ENCODE results near the gene KIF14.
"Not testable (repeated sequence)": the region's sequence is repeated elsewhere in the genome, so short reads cannot be mapped to it uniquely, and the experiment has no call there.

KIF14 gene

DNA sequence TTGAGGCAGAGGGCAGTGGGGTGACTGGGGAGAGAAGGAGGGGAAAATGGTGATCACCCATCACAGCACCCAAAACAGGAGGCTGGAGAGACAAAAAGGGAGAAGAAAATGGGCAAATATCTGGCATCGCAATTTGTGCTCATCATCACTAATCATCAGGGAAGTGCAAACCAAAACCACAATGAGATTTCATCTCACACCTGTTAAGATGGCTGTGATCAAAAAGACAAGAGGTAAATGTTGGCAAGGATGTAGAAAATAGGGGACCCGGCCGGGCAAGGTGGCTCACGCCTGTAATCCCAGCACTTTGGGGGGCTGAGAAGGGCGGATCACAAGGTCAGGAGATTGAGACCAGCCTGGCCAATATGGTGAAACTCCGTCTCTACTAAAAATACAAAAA, 74.0 kb downstream of the KIF14 start:
- DNase-seq (ENCODE audit: low read depth): no peak

GRCh38 chr1:200542162-200542561, 78.4 kb downstream of the KIF14 start:
- no peak for DNase-seq (ENCODE audit: low read depth)

DNA sequence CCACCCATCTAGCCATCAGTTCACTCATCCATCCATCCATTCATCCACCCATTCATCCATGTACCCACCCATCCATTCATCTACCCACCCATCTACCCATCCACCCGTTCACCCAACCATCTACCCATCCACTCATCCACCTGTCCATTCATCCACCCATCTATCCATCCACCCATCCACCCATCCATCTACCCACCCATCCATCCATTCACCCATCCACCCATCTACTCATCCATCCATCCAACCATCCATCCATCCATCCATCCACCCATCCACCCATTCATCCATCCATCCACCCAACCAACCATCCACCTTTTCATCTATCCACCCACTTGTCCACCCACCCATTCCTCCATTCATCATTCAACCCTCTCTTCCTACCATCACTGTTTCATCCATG, 80.3 kb downstream of the KIF14 start:
- DNase-seq (ENCODE audit: low read depth): no peak

DNA sequence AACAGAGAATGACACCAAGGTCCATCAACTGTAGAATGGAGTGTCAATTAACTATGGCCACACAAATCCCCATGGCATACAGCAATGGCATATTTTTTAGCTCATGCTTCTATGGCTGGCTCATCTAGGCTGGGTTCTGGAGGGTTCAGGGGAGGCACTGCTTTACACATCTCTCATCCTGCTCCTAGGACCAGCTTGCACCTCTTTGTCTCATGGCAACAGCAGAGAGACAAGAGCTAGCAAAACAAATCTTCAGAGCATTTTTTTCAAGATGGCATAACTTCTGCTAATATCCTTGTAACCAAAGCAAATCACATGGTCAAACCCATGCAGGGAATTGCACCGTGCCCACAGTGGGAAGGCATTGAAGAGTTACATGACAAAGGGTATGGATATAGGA, 82.4 kb downstream of the KIF14 start:
- DNase-seq (ENCODE audit: low read depth): no peak

DNA sequence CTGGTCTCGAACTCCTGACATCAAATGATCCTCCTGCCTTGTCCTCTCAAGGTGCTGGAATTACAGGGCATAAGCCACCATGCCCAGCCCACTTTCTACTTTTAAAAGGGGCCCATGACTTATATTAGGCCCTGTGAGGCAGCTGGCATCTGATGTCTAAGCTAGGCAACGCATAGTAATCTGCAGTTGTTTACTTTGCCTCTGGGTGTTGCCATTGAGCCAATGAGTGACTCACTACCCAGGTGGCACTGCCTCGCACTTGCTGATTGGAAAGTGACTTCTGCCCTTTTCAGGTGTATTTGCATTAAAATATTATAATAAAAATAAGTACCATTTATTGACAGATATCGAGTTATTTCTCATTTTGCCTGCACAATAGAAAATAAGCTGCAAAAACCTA, 84.9 kb downstream of the KIF14 start:
- DNase-seq (ENCODE audit: low read depth): no peak

DNA sequence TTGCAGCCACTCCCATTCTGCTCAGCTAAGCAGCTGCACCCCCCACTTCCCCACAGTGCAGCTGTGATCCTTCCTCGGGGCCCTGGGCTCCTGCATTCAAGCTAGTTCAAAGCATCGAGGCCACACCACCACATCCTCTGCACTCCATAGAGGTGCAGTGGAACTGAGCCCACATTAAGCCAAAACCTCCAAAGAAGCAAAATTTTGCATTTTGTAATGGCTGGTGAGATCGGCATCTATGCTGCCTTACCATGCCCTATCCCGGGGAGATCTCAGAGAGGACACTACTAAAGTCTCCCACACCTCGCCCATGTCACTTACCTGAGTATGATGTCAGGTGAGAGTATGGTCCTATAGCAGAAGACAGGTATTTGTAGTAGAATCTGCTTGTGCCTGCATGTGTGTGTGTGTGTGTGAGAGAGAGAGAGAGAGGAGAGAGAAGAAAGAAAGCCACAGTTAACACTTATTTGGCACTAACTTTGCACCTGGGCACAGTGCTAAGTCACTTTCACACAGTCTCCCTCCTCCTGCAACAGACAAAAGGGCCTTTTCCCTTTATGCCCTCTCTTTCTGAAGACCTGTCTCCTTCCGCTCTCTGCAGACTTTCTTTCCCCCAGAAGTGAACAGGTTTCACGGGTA, 89.8 kb downstream of the KIF14 start:
- no peak for DNase-seq (ENCODE audit: low read depth)

DNA sequence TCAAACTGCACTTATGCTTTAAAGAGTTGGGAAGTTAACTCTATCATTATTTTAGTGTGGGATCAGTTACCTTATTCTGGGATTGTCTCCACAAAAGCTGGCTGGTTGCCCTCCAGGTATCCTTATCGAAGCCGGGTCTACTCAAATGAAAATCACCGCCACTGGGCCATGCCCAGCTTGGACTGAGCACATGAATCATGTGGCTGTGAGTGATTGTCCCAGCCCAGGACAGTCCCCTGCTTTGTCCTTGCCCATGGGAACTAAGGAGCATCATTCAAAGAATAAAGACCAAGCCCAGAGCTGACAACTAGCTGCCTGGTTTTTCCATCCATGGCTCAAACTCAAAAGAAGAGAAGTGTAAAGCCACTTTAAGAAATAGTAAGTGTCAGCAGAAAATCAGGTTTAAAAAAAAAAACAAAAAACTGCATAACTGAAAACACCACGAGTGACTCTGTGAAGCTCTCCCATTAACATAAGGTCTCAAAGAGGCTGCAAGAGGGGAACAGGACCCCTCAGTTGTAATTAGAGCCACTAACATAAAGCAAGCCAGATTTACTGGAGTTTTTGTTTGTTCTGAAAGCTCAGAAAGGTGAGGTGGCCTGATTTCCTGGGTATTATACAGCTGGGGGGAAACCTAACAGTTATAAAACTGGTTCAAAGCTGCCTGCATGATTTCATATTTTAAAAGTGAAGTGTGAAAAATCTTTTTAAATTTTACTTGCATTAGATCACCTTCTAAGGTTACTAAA, 91.5 kb downstream of the KIF14 start:
- DNase-seq (ENCODE audit: low read depth): no peak

DNA sequence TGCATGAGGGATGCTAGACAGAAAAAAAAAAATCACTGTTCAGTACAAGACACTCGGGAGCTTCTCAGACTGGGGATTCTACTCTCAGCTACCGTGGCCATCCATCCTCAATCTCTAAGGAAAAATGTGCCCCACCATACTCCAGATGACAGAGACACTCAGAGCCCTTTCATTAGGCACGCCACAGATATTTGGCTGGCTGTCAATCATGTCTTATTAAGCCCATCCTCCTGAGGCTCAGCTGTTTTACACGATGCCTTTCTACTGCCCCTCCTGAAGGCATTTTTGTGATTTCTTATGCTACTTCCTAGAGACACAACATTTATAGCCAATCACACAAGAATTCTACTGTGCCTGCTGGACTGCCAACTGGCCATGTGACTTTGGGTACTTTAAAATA, 92.9 kb downstream of the KIF14 start:
- no peak for DNase-seq (ENCODE audit: low read depth)

DNA sequence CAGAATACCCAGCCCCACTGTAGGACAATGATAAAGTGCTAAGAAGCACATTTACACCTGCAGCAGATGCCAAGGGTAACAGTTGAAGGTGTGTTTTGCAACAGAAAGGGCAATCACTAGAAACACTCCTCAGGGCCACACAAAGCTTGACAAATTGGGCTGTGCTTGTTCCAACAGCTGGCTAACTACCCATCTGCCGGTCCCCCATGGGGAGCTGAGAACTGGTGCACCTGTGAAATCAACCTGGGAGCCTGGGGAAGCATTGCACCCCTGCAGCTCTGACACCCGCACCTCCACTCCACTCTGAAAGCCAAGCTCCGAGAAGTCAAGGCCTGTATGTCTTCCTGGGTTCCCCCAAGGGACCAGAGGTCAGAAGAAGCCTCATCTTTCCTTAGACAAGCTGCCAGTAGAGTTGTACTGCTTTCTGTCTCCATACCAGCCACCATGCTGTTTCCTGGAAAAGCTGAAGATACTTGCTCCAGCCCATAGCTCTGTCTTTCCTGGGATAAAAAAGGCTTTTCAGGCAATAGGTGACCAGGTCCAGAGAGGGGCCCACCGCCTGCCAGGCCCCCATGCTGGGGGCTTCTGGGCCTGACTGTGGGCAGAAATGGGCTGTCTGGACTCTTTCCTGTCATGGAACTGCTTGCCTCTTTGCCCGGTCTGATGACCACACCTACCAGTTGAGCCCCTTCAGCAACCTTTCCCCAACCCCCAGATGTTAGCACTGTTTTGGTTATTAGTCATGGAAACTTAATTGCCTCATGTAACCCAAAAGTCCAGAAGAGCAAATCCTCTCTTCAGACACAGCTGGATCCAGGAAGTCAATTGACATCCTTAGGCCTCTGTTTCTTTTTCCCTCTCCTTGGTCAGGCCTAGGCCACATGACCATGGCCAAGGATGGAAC, 93.6 kb downstream of the KIF14 start:
- DNase-seq (ENCODE audit: low read depth): no peak

GRCh38 chr1:200525090-200525987, 95.2 kb downstream of the KIF14 start:
- DNase-seq (ENCODE audit: low read depth): no peak

DNA sequence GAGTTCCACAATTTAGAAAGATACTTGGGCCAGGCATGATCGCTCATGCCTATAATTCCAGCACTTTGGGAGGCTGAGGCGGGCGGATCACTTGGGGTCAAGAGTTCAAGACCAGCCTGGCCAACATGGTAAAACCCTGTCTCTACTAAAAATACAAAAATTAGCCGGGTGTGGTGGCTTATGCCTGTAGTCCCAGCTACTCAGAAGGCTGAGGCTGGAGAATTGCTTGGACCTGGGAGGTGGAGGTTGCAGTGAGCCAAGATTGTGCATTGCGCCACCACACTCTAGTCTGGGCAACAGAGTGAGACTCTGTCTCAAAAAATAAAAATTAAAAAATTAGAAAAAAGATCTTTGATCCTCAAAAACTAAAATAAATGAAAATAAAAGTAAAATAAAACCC, 96.0 kb downstream of the KIF14 start:
- DNase-seq (ENCODE audit: low read depth): not testable (repeated sequence)

GRCh38 chr1:200524092-200524491, 96.5 kb downstream of the KIF14 start:
- no peak for DNase-seq (ENCODE audit: low read depth)

GRCh38 chr1:200520735-200521134, 99.8 kb downstream of the KIF14 start:
- no peak for DNase-seq (ENCODE audit: low read depth)

DNA sequence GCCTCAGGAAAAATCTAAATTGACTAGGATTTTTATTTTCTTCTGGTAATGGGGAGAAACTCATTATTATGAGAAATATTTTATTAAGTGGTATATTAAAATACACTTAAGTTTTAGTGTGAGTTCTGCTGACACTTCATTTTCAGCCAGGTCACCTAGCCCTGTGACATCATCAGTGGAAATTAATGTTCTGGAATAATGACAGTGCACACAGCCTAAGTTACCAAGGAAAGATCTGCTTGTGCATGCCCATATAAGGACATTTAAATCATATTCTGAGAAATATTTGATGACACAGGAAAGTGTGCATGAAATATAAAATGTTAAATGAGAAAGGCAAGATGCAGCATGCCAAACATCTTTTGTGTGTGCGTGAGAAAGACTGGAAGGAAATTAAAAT, 102.0 kb downstream of the KIF14 start:
- DNase-seq (ENCODE audit: low read depth): no peak

GRCh38 chr1:200512191-200512590, 108.4 kb downstream of the KIF14 start:
- DNase-seq (ENCODE audit: low read depth): peak; percentile 37

DNA sequence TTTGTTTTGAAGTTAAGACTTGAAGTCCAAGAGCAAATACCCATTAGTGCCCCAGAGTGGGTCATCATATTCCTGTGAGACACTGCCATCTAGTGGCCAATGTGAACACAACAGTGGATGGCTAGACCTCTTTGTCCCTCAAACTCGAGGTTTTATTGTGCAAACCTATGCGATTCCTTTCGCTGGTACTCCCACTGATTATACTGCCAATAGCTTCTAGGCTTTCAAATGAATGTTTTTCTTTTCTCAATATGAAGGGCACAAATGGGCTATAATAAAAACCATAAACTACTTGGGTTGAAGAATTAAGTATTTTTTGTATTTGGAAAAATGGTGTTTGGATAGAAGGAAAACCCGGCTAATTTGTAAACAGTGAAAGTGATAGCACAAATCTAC, 110.3 kb downstream of the KIF14 start:
- peak; percentile 55 for DNase-seq (ENCODE audit: low read depth)

DNA sequence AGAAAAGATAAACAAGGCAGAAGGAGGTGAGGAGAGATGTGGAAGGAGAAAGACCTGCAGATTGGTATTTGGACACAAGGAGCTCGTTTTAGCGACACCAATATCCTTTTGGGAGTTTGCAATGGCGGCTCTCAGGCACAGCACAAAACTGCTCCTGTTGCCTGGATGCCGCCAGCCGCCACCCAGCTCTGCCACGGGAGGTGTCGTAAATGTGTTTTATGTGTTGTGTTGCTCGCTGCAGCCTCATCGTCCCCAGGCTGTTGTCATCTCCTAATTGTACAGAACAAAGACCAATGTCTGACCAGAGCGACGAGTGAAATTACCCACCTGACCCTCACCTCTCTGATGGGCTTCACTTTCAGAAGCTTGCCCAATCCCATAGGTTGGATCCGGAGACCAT, 114.1 kb downstream of the KIF14 start:
- no peak for DNase-seq (ENCODE audit: low read depth)

- DNase-seq (ENCODE audit: low read depth): no peak
Measured at GRCh38 chr1:200505257-200505656, 115.3 kb downstream of the KIF14 start.

Data from HS-5 (cell line).